Kidney glomerular epithelial cell (primary cell): ENCODE data around the gene KRT78.
"Not testable (repeated sequence)": the region's sequence is repeated elsewhere in the genome, so short reads cannot be mapped to it uniquely, and the experiment has no call there.

ENCODE experiments used
- DNase-seq: peaks from one replicate; lab custom pipeline; 2025; lab: John Stamatoyannopoulos, UW

Gene KRT78

GRCh38 chr12:52871291-52872039, 22.7 kb upstream of the KRT78 start:
- DNase-seq, result peak; percentile 78

DNA sequence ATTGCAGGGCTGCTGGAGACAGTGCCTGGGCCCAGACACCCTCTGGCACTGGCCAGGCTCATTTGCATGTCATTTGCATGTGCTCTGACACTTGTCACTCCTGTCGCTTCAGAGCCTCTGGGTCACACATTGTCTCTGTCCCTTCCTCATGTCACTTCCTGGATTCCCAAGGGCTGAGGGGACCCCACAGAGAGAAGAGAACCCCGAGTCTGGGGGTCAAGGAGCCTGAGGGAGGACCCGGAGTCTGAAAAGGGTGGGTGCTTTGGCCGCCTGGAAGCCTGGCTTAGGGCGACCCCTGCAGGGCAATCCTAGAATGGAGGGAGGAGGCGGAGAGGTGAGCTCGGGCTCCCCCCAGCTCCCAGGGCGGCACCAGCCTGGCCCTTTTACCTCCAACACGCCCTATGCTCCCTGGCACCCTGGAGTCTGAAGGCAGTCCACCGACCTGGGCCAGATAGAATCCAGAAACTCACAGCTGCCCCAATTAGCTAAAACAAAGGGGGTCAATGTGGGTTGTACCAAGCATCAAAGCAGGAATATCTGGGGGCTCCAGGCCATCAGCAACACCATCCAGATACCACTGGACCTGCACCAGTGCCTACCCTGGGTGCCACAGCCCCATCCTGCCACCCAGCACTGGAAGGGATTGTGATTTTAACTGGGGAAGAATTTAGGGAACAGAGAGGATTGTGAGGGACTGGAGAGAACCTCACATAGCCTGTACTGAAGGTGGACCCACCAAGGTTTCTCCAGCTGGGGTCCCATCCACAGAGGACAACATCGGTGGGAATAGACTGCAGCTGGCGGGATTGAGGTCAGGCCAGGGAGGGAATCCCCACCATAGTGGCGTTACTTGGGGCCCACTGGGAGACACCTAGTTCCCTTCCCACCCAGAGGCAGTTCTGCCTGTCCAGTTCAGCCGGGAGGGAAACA, 21.8 kb upstream of the KRT78 start:
- peak; percentile 15 for DNase-seq

DNA sequence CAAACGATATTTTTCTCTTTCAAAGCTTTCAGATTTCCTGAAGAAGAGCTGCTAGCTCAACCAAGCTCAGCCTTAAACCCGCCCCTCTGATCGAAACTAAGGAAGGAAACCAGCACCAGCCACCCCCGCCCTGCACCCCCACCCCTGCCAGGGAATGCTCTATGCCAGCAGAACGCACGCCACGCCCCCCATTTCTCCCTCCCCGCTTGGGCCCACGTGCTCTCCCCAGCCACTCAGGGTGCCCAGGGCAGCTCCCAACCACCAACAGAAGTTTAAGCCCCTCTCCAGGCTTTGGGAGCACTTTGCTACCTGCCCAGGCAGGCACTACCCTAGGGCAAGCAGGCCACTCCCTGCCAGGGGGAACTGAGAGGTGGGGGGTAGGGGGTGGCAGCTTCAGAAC, 18.8 kb upstream of the KRT78 start:
- no peak for DNase-seq

DNA sequence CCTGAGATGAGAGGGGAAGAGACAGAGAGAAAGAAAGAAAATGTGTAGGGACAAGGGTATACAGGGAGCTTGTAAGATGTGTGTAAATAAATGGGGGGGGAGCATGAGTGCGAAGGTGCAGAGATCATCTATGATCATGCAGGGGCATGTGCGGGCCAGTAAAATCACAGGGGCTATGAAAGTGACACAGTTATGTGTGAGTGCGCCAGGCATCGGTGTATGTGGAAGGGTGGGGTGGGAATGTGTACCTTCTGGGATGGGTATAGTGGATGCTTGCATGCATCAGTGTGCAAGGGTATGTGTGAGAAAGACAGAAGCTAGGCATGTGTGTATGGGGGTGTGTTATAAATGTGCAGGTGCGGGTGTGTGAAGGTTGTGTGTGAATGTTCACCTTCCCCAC, 18.4 kb upstream of the KRT78 start:
- no peak for DNase-seq

GRCh38 chr12:52865090-52865944, 16.5 kb upstream of the KRT78 start:
- peak; percentile 65 for DNase-seq

DNA sequence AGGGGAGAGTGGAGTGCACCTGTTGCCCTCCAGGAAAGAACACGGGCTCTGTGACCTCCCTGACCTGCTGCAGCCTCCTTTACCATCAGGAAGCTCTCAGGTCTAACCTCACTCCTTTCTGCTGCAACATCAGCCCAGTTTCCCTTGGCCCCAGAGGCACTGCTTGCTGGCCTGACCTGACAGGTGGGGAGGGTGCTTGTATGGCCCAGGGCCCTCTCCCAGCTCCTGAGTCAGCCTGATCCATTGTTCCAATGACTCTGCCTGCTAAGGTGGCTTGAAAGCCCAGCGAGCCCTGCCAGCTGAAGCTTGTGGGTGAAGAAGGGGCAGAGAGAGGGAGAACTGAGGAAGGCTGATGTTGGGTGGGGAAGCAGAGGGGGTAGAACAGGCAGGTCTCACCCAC, 13.2 kb upstream of the KRT78 start:
- DNase-seq, result no peak

DNA sequence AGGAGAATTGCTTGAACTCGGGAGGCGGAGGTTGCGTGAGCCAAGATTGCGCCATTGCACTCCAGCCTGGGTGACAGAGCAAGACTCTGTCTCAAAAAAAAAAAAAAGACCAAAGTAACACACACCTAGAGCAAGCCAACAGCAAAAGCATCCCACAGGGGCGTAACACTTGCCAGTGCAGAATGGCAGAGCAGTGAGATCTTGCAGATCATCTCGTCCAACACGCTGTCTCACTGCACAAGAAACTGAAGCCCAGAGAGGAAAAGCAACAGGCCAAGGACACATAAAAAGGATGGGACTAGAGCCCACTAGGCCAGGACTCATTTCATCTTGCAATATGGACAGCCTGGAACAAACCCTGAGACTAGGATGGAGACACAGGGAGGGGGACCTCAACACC, 12.7 kb upstream of the KRT78 start:
- DNase-seq, result no peak

DNA sequence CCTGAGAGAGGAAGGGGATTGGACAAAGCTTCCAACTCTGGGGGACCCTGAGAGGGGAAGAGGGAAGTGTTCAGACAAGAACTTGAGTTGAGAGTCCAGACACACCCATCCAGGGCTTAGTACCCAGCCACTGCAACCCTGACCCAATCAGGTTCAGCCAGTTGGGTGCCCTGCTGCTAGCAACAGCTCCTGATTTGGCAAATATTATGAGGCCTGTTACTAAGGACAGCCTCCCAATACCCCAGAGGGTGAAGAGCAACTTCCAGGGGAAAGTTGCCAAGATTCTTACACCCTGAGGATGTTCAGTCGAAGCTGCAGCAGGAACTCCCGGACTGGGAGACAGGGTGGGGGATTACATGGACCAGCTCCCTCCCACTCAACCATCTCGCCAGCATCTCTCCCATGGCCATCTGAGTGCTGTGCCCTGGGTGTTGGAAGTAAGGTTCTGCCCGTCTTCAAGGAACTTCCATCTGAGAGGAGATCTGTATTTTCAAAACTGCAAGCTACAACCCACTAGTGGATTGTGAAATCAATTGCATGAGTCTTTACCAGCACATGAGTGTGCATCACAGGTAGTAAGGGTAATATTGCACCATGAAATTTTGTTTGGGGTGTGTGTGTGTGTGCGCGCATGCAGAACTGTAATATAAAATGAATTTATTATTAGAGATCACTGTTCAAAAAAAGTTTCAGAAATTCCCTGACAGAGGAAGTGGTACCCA, 11.5 kb upstream of the KRT78 start:
- DNase-seq, result peak; percentile 31

- no peak for DNase-seq
Measured at GRCh38 chr12:52857500-52857899, 8.7 kb upstream of the KRT78 start.

GRCh38 chr12:52856787-52857186, 8.0 kb upstream of the KRT78 start:
- no peak for DNase-seq

DNA sequence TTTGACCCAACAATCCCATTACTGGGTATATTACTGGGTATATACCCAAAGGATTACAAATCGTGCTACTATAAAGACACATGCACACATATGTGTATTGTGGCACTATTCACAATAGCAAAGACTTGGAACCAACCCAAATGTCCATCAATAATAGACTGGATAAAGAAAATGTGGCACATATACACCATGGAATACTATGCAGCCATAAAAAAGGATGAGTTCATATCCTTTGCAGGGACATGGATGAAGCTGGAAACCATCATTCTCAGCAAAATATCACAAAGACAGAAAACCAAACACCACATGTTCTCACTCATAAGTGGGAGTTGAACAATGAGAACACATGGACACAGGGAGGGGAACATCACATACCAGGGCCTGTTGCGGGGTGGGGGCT, 7.3 kb upstream of the KRT78 start:
- DNase-seq, result not testable (repeated sequence)

- no peak for DNase-seq
Measured at GRCh38 chr12:52851787-52852186, 3.0 kb upstream of the KRT78 start.

GRCh38 chr12:52850681-52851080, 1.9 kb upstream of the KRT78 start:
- no peak for DNase-seq

- DNase-seq, result no peak
Measured at GRCh38 chr12:52849511-52849910, 717 bp upstream of the KRT78 start.

DNA sequence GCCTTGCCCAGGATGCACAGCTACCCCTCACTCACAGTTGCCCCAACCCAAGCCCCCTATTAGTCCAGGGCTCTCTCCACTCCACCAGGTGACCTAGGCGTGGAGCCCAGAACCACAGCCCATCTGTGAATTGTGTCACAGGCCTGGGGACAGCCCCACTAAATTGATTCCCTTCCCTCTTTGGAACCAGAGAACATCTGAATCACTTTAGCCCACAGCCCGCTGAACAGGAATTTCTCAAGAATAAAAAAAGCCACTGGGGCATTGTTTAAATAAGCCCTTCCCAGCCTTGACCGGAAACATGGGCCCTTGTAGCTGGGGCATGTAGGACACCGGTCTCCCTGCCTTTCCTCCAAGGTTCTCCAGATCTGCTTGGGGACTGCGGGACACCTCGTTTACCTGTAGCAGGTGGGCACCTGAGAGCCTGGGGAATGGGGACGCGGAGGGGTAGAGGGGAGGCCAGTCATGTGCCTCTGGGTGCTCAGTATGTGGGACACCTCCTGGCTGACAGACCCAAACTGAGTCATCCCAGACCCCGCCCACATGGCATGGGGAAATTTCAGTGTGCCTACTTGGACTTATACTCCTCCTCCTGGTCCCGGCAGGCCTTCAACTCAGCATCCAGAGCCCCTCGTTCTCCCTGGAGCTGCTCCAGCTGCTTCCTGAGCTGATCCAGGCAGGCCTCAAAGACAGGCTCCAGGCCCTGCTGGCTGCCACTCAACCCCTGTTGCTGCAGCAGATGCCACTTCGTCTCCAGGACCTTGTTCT, 1.3 kb downstream of the KRT78 start:
- DNase-seq, result peak; percentile 19

- DNase-seq, result no peak
Measured at GRCh38 chr12:52846356-52846970, 2.3 kb downstream of the KRT78 start.

DNA sequence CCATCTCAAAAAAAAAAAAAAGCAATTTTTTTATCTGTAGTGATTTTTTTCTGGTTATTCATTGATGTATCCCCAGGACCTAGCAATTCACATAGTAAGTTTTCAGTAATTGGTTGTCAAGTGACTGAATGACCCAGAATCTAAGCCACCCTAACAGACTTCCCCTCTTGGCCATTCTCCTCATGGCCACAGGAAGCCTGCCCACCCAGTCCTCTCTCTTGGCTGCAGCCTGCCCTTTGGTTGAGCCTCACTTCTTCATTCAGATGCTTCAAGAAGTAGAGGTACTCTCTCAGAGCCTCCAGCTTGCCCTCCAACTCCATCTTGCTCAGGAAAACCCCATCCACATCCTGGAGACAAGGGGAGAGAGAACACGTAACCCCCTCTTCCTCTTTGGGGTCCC, 2.8 kb downstream of the KRT78 start:
- no peak for DNase-seq

DNA sequence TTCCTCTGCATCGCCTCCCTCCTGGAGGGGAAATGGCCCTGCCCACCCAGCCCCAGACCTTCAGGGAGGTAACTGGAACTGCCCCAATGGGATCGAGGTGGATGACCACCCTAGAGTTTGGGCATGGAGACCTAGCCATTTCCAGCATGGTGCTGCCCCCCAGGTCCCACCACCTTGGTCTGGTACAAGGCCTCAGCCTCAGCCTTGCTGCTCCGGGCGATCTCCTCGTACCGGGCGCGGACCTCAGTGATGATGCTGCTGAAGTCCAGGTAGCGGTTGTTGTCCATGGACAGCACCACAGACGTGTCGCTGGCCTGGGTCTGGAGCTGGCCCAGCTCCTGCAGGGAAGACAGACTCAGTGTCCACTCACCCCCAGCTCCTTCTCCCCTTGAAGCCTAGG, 4.4 kb downstream of the KRT78 start:
- no peak for DNase-seq

DNA sequence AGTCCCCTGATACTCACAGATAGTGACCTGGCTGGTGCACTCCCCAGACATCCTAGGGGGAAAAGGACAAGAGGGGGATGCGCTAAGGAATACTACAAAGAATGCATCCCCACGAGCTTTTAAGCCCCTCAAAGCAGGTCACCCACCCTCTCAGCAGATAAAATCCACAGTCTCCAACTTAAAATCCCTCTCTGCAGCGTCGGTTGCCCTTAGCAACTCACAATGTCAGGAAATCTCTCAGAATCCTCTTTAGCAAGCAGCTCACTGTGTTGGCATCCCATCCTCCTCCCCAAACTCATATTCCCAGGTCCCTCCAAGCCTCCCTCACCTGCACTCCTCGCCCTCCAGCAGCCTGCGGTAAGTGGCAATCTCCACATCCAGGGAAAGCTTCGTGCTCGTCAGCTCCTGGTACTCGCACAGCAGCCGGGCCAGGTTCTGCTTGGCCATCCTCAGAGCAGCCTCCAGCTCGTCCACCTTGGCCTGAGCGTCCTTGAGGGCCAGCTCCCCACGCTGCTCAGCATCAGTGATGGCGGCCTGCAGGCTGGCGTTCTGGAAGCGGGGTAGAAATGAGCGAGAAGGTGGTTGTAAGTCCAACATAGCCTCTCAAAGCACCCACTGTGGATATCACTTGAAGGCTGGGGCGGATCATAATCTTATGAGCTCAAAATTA, 9.2 kb downstream of the KRT78 start:
- no peak for DNase-seq
